HG03342 (cell line): ENCODE data around the gene OR1S2.
"Not testable (repeated sequence)": the region's sequence is repeated elsewhere in the genome, so short reads cannot be mapped to it uniquely, and the experiment has no call there.

Source experiments
- ATAC-seq: cut with Tn5 transposase; IDR thresholded peaks from one replicate; pipeline ENCODE4 v1.9.1; 2021; ENCODE audit warnings: mild to moderate bottlenecking, moderate library complexity; ENCODE audit not compliant: unreplicated experiment

Gene OR1S2, protein sequence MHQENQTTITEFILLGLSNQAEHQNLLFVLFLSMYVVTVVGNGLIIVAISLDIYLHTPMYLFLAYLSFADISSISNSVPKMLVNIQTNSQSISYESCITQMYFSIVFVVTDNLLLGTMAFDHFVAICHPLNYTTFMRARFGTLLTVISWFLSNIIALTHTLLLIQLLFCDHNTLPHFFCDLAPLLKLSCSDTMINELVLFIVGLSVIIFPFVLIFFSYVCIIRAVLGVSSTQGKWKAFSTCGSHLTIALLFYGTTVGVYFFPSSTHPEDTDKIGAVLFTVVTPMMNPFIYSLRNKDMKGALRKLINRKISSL

GRCh38 chr11:58204042-58204441, at the start of gene OR1S2:
Gene OR1S2, minus strand, starts transcription at chr11:58204142. Its CDS starts 0 bp downstream, at chr11:58204142.
- ATAC-seq, result no peak

DNA sequence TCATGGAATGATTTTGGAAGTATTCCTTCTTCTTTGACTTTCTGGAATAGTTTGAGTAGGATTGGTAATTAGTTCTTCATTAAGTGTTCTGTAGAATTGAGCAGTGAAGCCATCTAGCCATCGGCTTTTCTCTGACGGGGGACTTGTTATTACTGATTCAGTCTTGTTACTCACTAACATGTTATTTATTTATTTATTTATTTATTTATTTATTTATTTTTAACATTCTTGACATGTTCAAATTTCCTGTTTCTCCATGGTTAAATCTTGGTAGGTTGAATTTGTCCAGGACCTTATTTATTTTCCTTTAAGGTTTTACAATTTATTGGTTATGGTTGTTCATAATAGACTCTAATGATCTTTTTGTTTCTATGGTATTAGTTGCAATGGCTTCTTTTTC, 40.0 kb upstream of the OR1S2 start:
- no peak for ATAC-seq

DNA sequence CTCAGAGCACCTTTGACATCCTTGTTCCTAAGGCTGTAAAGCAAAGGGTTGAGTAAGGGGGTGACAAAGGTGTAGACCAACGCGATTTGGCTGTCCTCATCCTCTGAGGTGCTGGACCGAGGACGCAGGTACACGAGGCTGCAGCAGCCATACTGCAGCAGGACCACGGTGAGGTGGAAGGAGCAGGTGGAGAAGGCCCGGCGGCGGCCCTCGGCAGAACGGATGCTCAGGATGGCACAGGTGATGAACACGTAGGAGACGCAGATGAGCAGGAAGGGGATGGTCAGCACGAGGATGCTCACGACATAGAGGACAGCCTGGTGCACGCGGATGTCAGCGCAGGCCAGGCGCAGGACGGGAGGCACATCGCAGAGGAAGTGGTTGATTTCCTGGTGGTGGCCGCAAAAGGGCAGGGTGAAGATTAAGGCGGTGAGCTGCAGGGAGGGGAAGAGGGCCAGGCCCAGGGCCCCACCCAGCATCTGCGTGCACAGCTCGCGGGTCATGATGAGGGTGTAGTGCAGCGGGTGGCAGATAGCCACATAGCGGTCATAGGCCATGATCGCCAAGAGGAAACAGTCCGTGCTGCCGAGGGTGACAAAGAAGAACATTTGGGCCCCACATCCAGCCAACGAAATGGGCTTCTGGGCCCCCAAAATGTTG, 24.1 kb upstream of the OR1S2 start:
- ATAC-seq, result no peak

DNA sequence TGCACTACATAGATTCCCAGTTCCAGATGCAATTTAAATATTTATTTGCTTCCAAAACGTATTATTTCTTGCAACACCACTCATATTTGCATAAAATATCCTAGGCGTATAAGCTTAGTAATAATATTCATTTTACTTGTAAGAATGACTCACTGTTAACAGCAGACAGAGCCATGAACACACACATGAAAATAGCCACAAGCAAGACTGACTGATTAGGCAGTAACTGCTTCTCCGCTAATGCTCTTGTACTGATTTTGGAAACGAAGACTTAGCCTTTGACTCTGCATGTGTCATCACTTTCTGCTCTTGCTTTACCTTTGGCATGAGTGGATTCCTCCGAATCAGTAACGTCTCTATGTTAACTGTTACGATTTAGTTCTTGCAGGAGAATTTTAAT, 18.8 kb upstream of the OR1S2 start:
- no peak for ATAC-seq

DNA sequence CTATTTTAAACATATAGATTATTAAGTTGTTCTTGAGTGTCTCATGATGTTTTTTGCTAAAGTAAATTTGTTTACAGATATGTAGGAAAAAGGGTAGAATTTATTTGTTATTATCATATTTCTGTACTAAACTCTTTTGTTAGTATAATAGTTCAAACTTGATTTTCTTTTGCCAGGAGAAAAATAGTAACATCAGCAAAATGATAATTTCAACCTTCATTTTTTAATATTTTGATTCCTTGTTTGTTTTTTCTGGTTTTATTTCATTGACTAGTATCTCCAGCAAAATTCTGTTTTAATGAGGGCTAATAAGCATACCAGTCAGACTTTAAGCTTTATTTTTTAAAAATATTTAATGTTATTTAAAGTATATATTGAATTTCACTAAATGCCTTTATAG, 12.5 kb upstream of the OR1S2 start:
- ATAC-seq, result no peak

DNA sequence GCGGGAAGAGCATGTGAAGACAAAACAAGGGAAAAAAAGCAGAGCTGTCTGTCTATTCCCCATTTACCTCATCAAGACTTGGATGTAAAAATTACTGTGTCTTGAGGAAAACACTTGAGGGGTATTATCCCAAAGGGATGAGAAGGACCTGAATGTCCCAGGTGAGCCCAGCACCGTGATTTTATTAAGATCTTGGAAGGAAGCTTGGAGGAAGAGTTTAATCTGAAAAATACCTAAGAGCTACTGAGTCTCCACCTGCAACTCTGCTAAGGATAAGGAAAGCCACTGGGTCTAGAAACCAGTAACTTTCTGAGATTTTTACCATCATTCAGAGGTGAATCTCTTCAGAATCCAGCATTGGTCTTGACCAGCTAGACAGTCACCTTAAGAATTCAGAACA, 8.5 kb upstream of the OR1S2 start, which contains the start of gene OR1S1:
Gene OR1S1 (plus strand): TSS at position 301 of the 400 bp plus-strand sequence.
- ATAC-seq, result not testable (repeated sequence)

DNA sequence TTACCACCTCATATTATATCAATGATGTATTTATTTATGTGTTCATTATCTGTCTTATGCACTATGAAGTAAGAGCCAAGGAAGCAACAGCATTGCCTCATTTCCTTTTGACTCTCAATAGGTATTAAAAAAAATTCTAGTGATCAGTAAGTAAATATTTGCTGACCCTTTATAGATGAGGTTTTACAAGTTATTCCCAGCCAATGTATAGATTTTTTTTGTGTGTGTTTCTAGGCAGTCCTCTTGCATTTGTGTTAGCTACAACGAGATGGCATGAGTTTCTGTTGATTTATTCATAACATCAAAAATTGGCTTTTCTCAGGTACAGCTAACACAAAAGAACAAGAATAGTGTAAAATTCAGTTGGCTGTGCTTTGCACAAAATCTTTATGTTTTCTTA, 4.7 kb downstream of the OR1S2 start:
- no peak for ATAC-seq

DNA sequence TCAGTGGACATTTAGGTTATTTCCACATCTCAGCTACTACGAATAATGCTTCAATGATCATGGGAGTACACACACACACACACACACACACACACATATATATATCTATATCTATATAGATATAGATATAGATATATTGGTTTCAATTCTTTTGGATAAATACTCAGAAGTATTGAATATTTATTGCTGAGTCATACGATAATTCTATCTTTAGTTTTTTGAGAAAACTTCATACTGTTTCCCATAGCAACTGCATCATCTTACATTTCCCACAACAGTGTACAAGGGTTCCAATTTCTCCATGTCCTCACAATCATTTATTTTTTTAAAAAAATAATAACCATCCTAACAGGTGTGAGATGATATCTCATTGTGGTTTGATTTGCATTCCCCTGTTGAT, 8.0 kb downstream of the OR1S2 start:
- ATAC-seq, result no peak

DNA sequence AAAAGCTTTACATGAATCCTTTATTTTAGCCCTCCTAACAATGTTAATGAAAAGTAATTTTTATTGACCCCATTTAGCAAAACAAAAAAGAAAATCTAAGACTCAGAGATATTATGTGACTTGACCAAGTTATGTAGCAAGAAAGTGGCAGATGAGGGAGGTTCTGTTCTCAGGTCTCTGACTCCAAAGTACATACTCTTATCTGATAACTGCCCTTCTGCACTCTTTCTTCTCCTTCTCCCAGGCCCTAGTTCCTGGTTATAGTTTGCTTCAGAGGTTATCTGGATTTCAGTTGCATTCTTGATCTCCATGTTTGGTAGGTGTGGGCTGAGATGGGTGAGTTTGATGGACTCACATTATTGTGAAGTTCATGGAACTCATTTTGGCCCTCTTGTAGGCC, 10.6 kb downstream of the OR1S2 start:
- ATAC-seq, result no peak

DNA sequence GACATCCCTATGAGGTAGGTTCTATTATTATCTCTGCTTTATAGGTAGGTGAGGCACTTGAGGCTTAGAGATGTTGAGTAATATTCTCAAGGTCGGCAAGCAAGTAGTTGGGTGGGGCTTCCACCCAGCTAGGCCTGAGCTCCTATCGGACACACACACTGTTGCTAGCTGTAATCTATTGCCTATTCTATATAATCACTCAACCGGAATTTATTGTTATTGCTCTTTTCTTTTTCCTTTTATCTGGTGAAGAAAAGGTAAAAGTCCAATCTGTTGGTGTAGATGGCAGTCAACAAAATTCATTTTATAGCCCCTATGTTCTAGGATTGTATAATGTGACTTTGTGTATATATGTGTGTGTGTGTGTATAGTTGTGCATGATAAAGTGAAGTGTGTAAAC, 11.7 kb downstream of the OR1S2 start:
- no peak for ATAC-seq

DNA sequence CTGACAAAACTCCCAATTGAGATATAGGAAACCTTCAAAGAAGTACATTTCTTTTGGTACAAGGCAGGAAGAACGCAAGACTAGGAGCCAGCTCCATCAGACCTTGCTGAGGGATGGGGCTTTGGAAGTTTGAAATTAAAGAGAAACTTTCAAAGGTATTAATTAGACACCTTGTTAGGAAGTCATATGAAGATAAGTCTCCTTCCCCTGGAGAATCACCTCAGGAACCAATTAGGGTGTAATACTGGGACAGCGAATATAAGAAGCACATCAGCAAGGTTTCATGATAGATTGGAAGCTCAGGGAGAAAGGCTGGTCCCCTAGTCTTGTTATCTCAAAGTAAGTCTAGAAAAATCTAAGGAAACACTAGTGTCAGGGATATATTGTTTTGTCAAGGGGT, 15.2 kb downstream of the OR1S2 start, which contains the start of gene OR9Q2:
Gene OR9Q2 (plus strand): TSS at position 301 of the 400 bp plus-strand sequence. CDS start 1,421 bp downstream, outside the sequence.
- no peak for ATAC-seq

GRCh38 chr11:58186938-58187337, 17.0 kb downstream of the OR1S2 start:
- no peak for ATAC-seq

- no peak for ATAC-seq
Observed at GRCh38 chr11:58179648-58180047, 24.3 kb downstream of the OR1S2 start.

GRCh38 chr11:58178444-58178843, 25.5 kb downstream of the OR1S2 start:
- ATAC-seq, result no peak

DNA sequence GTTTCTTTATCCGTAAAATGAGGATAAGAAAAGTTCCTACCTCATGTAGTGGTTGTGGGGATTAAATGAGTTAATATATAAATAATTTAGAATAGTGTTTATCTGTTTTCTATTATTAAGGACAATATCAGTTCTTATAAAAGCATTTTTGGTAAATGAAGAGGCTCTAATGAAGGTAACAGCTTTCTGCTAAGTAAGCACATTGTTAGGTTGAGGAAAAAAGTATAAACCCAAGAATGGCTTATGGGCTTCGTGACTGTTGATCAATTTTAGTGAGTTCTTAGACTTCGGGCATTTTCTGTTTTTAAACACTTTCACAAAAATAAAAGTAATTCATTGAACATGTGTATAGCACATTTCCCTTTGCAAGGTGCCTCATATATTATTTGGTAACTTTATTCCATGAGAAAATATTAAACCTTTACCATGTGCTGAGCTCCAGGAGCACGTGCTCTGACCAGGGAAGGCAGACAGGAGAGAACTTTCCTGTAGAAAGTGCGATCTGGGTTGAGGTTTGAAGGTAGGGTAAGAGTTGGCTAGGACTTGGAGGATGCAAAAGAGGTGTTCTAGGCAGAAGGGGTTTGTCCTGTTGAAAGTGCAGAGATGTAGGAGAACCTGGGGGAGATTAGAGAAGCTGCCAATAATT, 26.4 kb downstream of the OR1S2 start:
- no peak for ATAC-seq

GRCh38 chr11:58165504-58166106, 38.3 kb downstream of the OR1S2 start:
- ATAC-seq, result no peak

GRCh38 chr11:58164990-58165389, 39.0 kb downstream of the OR1S2 start:
- ATAC-seq, result no peak

- no peak for ATAC-seq
Observed at GRCh38 chr11:58164389-58164788, 39.6 kb downstream of the OR1S2 start.
